ENCODE data around the gene GPR148. TPM values are rescaled to one million over a fixed set of nuclear protein-coding genes. Genes with fewer than 3 reads are reported as not detected.

Gene GPR148
- total and polyA plus RNA-seq, 2 of the 8 experiments (the other 6 are each of a cell fraction or from before 2014, with no cell fraction given) = 0.05 TPM; not detected in 1

GRCh38 chr2:130759906-130760753 is 31.3 kb downstream of the GPR148 start (continued):
- TF ChIP-seq CHD7 (IDR thresholded peaks at IDR 0.05; ENCODE audit: insufficient replicate concordance, low read length) = no peak

All from H1 (cell line).